Astrocyte (in vitro differentiated cells and primary cell): ENCODE data around the gene PEX7. TPM values are rescaled to one million over a fixed set of nuclear protein-coding genes. Genes with fewer than 3 reads are reported as not detected.
"Not testable (repeated sequence)": the region's sequence is repeated elsewhere in the genome, so short reads cannot be mapped to it uniquely, and the experiment has no call there.

Source experiments
- DNase-seq: peaks from one replicate; pipeline ENCODE4 v3.0.0-alpha.2; 2010; ENCODE audit warnings: low read depth
- FAIRE-seq: peaks from 2 replicates; lab custom pipeline; 2011; peaks lifted over from hg19 to GRCh38; lab: Jason Lieb, UNC
- H2AFZ ChIP-seq: 2 replicates; pipeline ENCODE4 v1.6.0; 2012; ENCODE audit warnings: low read depth, low read length, inconsistent platforms
- H3K27ac ChIP-seq: 2 replicates; pipeline ENCODE4 v1.5.1; 2011; ENCODE audit warnings: low read depth, low read length, inconsistent platforms
- H3K27me3 ChIP-seq: 2 replicates; pipeline ENCODE4 v1.6.0; 2011; ENCODE audit warnings: low read length, inconsistent platforms; ENCODE audit not compliant: insufficient read depth
- H3K36me3 ChIP-seq: 2 replicates; pipeline ENCODE4 v1.5.1; 2011; ENCODE audit warnings: low read length, inconsistent platforms; ENCODE audit not compliant: insufficient read depth
- H3K4me1 ChIP-seq: 2 replicates; pipeline ENCODE4 v1.5.1; 2011; ENCODE audit warnings: low read length, inconsistent platforms; ENCODE audit not compliant: insufficient read depth
- H3K4me2 ChIP-seq: 2 replicates; pipeline ENCODE4 v1.6.0; 2012; ENCODE audit warnings: low read length, inconsistent platforms
- H3K4me3 ChIP-seq: 2 replicates; pipeline ENCODE4 v1.5.1; 2011; ENCODE audit warnings: low read depth, mild to moderate bottlenecking, low read length, inconsistent platforms; ENCODE audit not compliant: insufficient read depth
- H3K79me2 ChIP-seq: 2 replicates; pipeline ENCODE4 v1.6.0; 2012; ENCODE audit warnings: mild to moderate bottlenecking, low read length, inconsistent platforms; ENCODE audit not compliant: insufficient read depth
- H3K9ac ChIP-seq: 2 replicates; pipeline ENCODE4 v1.6.0; 2012; ENCODE audit warnings: mild to moderate bottlenecking, low read length, inconsistent platforms
- H3K9me3 ChIP-seq: 2 replicates; pipeline ENCODE4 v1.5.1; 2012; ENCODE audit warnings: low read depth, mild to moderate bottlenecking, low read length, inconsistent platforms; ENCODE audit not compliant: insufficient read depth
- H4K20me1 ChIP-seq: 2 replicates; pipeline ENCODE4 v1.6.0; 2012; ENCODE audit warnings: low read length, inconsistent platforms; ENCODE audit not compliant: insufficient read depth
- H3K27ac Mint-ChIP-seq: one replicate; pipeline ENCODE4 v1.8.0; 2021; ENCODE audit warnings: mild to moderate bottlenecking, mixed read lengths; ENCODE audit not compliant: unreplicated experiment
- H3K27me3 Mint-ChIP-seq: one replicate; pipeline ENCODE4 v1.8.0; 2021; ENCODE audit warnings: low read depth, mixed read lengths; ENCODE audit not compliant: unreplicated experiment
- H3K36me3 Mint-ChIP-seq: one replicate; pipeline ENCODE4 v1.8.0; 2021; ENCODE audit warnings: low read depth, mixed read lengths; ENCODE audit not compliant: unreplicated experiment
- H3K4me1 Mint-ChIP-seq: one replicate; pipeline ENCODE4 v1.8.0; 2021; ENCODE audit warnings: low read depth, mixed read lengths; ENCODE audit not compliant: unreplicated experiment
- H3K4me3 Mint-ChIP-seq: one replicate; pipeline ENCODE4 v1.8.0; 2021; ENCODE audit warnings: mild to moderate bottlenecking, moderate library complexity, mixed read lengths; ENCODE audit not compliant: unreplicated experiment
- H3K9me3 Mint-ChIP-seq: one replicate; pipeline ENCODE4 v1.8.0; 2021; ENCODE audit warnings: mild to moderate bottlenecking, mixed read lengths; ENCODE audit not compliant: unreplicated experiment
- EZH2 ChIP-seq: IDR thresholded peaks from 2 replicates; pipeline ENCODE4 v1.6.1; 2012; ENCODE audit warnings: mild to moderate bottlenecking, low read length, inconsistent platforms; ENCODE audit not compliant: insufficient read depth
- total RNA-seq: library from RNA; stranded (reverse); gene quantifications from 2 replicates; pipeline ENCODE4 v1.2.1, GENCODE V29; 2021
- TF ChIP-seq, protein P1 (sequence below): IDR thresholded peaks from 2 replicates; pipeline ENCODE4 v1.5.1; 2011; ENCODE audit warnings: low read depth, mild to moderate bottlenecking, inconsistent platforms, low read length, moderate library complexity; ENCODE audit not compliant: insufficient read depth

PEX7 gene
- total RNA-seq, 1 donor from 2014 or later: 4.8 TPM

DNA sequence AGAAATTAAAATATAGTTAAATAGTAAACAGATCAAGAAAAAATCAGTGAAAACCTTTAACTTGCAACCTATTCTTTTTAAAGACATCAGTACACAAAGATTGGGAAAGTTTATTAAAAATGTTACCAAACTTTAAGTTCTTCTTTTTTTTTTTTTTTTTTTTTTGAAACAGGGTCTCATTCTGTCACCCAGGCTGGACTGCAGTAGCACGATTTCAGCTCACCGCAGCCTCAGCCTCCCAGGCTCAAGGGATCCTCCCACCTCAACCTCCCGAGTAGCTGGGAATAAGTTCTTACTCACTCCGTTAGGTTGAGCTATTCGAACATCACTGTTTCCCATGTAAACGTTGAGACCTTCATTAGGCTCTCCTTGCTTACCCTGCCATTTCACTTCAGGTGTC, 35.7 kb upstream of the PEX7 start:
- no peaks in the 10 kb centered on the region for H3K36me3 Mint-ChIP-seq
- no peak overlapping the region for H3K9ac ChIP-seq
- no peak overlapping the region for H3K4me3 Mint-ChIP-seq
- no peak overlapping the region for H3K4me2 ChIP-seq
- no peak overlapping the region for H3K27ac Mint-ChIP-seq
- no peak overlapping the region for H3K27ac ChIP-seq
- no peaks in the 10 kb centered on the region for H3K9me3 ChIP-seq
- TF ChIP-seq, protein P1, sequence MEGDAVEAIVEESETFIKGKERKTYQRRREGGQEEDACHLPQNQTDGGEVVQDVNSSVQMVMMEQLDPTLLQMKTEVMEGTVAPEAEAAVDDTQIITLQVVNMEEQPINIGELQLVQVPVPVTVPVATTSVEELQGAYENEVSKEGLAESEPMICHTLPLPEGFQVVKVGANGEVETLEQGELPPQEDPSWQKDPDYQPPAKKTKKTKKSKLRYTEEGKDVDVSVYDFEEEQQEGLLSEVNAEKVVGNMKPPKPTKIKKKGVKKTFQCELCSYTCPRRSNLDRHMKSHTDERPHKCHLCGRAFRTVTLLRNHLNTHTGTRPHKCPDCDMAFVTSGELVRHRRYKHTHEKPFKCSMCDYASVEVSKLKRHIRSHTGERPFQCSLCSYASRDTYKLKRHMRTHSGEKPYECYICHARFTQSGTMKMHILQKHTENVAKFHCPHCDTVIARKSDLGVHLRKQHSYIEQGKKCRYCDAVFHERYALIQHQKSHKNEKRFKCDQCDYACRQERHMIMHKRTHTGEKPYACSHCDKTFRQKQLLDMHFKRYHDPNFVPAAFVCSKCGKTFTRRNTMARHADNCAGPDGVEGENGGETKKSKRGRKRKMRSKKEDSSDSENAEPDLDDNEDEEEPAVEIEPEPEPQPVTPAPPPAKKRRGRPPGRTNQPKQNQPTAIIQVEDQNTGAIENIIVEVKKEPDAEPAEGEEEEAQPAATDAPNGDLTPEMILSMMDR: no peak
- no peak for TF ChIP-seq EZH2
- H3K9me3 Mint-ChIP-seq: no peaks in the 10 kb centered on the region
- no peaks in the 10 kb centered on the region for H4K20me1 ChIP-seq
- no peaks in the 10 kb centered on the region for H3K36me3 ChIP-seq
- no peaks in the 10 kb centered on the region for H3K27me3 ChIP-seq
- no peak overlapping the region for H2AFZ ChIP-seq
- FAIRE-seq (no peak), DNase-seq (no peak)
- H3K4me1 ChIP-seq: peaks cover 23% of the 10 kb centered on the region
- peaks cover 30% of the 10 kb centered on the region for H3K4me1 Mint-ChIP-seq
- no peaks in the 10 kb centered on the region for H3K27me3 Mint-ChIP-seq
- peaks cover 72% of the 10 kb centered on the region for H3K79me2 ChIP-seq
- H3K4me3 ChIP-seq: no peak overlapping the region

DNA sequence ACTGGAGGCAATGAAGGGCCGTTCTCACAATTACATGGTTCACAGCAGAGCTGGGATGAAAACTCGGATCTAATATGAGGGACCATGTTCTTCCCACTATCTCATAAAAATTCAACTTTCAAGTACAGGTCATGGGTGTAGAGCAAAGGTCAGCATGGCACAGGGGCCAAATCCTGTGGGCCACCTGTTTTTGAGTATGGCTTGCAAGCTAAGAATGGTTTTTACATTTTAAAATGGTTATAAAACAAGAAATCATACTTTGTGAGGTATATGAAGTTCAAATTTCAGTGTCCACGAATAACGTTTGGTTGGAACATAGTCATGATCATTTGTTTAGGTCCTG, 34.7 kb upstream of the PEX7 start:
- peak overlapping the region; percentile 8 for H3K27ac Mint-ChIP-seq
- Histone ChIP-seq H2AFZ (no peak overlapping the region), H3K36me3 (no peaks in the 10 kb centered on the region), H3K9me3 (no peaks in the 10 kb centered on the region), H3K4me1 (peaks cover 16% of the 10 kb centered on the region), H4K20me1 (no peaks in the 10 kb centered on the region), H3K9ac (no peak overlapping the region), H3K4me2 (peak overlapping the region; percentile 80), H3K27me3 (no peaks in the 10 kb centered on the region), H3K4me3 (peak overlapping the region; percentile 19), H3K79me2 (peaks cover 66% of the 10 kb centered on the region), H3K27ac (peak overlapping the region; percentile 71)
- no peaks in the 10 kb centered on the region for H3K27me3 Mint-ChIP-seq
- no peak for TF ChIP-seq EZH2
- TF ChIP-seq, protein P1: no peak
- no peaks in the 10 kb centered on the region for H3K36me3 Mint-ChIP-seq
- no peak for FAIRE-seq
- no peaks in the 10 kb centered on the region for H3K9me3 Mint-ChIP-seq
- DNase-seq: no peak
- H3K4me1 Mint-ChIP-seq: peaks cover 24% of the 10 kb centered on the region
- no peak overlapping the region for H3K4me3 Mint-ChIP-seq

DNA sequence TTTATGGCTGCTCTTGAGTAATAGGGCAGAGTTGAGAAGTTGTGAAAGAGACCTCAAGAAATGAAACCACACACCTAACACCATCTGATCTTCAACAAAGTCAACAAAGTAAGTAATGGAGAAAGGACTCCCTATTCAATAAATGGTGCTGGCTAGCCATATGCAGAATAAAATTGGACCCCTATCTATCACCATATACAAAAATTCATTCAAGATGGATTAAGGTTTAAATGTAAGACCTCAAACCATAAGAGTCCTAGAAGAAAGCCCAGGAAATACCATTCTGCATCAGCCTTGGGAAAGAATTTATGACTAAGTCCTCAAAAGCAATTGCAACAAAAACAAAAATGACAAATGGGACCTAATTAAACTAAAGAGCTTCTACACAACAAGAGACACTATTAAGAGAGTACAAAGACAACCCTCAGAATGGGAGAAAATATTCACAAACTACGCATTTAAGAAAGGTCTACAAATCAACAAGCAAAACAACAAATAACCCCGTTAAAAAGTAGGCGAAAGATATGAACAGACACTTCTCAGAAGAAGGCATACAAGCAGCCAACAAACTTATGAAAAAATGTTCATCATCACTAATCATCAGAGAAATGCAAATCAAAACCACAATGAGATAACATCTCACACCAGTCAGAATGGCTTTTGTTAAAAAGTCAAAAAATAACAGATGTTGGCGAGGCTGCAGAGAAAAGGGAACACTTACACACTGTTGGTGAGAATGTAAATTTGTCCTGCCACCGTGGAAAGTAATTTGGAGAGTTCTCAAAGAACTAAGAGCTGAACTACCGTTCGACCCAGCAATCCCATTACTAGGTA, 34.1 kb upstream of the PEX7 start:
- Histone ChIP-seq H3K4me3 (peak overlapping the region; percentile 19), H3K27me3 (no peaks in the 10 kb centered on the region), H3K4me2 (peak overlapping the region; percentile 80), H4K20me1 (no peaks in the 10 kb centered on the region), H3K36me3 (no peaks in the 10 kb centered on the region), H3K79me2 (peaks cover 65% of the 10 kb centered on the region), H3K9me3 (no peaks in the 10 kb centered on the region), H3K27ac (peak overlapping the region; percentile 71), H3K4me1 (peaks cover 19% of the 10 kb centered on the region), H3K9ac (peak overlapping the region; percentile 23), H2AFZ (peak overlapping the region; percentile 1)
- Mint-ChIP-seq H3K4me3 (no peak overlapping the region), H3K27ac (peak overlapping the region; percentile 55), H3K36me3 (no peaks in the 10 kb centered on the region), H3K4me1 (peaks cover 21% of the 10 kb centered on the region), H3K27me3 (peaks cover 2% of the 10 kb centered on the region), H3K9me3 (no peaks in the 10 kb centered on the region)
- TF ChIP-seq, protein P1: no peak
- TF ChIP-seq EZH2: no peak
- DNase-seq (peak; percentile 94), FAIRE-seq (no peak)

DNA sequence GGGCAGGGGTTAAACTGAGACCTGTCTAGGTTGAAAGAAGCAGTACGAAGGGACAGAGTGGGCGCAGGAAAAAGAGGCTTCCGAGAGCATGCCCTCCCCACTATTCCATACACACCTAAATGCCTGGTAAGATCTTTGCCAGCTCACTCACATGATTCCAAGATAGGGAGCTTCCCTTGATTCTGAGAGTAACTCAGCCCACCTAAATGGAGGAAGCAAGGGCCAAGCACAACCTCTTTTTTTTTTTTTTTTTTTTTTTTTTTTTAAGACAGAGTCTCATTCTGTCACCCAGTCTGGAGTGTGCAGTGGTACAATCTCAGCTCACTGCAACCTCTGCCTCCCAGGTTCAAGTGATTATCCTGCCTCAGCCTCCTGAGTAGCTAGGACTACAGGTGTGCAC, 33.0 kb upstream of the PEX7 start:
- H3K4me3 ChIP-seq, H3K27me3 Mint-ChIP-seq, H3K27ac ChIP-seq: not testable (repeated sequence)

More for the DNA sequence above, 33.0 kb upstream of the PEX7 start:
- peaks cover 21% of the 10 kb centered on the region for H3K4me1 ChIP-seq
- H3K79me2 ChIP-seq: peaks cover 53% of the 10 kb centered on the region
- H3K36me3 Mint-ChIP-seq, H4K20me1 ChIP-seq, H2AFZ ChIP-seq, DNase-seq, H3K27ac Mint-ChIP-seq, FAIRE-seq, H3K36me3 ChIP-seq, H3K9ac ChIP-seq, H3K4me3 Mint-ChIP-seq, H3K9me3 Mint-ChIP-seq, H3K9me3 ChIP-seq, H3K27me3 ChIP-seq: not testable (repeated sequence)
- peaks cover 16% of the 10 kb centered on the region for H3K4me1 Mint-ChIP-seq
- peak overlapping the region; percentile 8 for H3K4me2 ChIP-seq
